ENCODE data around the gene L3MBTL3.

L3MBTL3 gene

DNA sequence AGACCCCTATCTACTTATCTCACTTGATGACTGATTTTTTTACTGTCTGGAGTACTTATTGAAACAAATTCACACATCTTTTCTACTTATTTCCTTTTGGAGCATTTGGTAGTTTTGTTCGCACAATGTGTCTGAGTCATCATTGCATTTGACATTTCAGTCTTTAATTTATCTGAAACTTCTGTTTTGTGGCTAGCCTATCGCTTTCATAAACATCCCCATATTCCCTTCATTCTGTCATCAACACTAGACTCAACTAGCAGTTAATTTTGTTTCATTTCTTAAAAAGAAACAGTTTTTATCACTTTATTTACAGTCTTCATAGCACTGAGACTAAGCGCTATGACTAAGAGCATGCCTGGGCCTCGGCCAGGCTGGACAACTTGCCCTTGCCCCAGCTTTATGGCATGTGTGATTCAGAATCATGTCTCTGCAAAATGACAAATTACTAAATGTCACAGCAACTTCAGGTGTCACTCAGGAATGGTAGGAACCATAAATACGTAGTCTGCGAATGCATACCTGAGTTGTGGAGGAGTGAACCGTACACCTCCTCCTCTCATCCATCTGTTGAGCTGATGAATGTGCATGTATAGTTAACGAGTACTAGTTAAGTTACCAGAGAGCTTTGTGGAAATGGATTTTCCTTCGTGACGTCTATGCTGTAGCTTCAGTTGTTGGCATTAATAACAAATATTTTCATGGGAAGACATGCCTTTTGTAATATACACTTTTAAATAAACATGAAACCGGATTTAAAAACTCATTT is 16.2 kb downstream of the L3MBTL3 start:
- TF ChIP-seq, protein P1, sequence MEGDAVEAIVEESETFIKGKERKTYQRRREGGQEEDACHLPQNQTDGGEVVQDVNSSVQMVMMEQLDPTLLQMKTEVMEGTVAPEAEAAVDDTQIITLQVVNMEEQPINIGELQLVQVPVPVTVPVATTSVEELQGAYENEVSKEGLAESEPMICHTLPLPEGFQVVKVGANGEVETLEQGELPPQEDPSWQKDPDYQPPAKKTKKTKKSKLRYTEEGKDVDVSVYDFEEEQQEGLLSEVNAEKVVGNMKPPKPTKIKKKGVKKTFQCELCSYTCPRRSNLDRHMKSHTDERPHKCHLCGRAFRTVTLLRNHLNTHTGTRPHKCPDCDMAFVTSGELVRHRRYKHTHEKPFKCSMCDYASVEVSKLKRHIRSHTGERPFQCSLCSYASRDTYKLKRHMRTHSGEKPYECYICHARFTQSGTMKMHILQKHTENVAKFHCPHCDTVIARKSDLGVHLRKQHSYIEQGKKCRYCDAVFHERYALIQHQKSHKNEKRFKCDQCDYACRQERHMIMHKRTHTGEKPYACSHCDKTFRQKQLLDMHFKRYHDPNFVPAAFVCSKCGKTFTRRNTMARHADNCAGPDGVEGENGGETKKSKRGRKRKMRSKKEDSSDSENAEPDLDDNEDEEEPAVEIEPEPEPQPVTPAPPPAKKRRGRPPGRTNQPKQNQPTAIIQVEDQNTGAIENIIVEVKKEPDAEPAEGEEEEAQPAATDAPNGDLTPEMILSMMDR (IDR thresholded peaks at IDR 0.05; ENCODE audit: low read depth, low read length, missing control alignments): no peak
- no peak overlapping the region for H3K4me3 ChIP-seq (ENCODE audit: low read depth, low read length)
- DNase-seq (ENCODE audit: low read depth): no peak
- in situ Hi-C loops (cut with HindIII; ENCODE audit: low sequenced_read_pairs): no loop called here

DNA sequence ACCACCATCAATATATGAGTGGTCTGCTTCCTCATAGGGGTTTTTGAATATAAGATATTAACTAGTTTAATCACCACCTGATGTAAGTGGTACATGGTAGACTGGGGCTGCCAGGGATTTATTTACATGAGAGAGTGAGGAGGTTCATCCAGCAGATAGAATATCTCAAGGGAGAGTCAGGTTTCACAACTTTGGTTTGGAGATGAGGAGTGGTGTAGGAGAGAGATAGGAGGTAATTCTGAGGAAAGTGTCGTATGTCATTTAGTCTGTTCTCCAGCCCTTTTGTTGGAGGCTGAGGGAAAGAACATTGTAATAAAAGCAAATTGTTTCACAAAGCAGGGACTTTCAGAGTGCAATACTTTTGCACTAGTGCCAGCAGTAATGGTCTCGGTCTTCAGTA is 16.8 kb downstream of the L3MBTL3 start:
- no peak for DNase-seq (ENCODE audit: low read depth)
- TF ChIP-seq, protein P1 (IDR thresholded peaks at IDR 0.05; ENCODE audit: low read depth, low read length, missing control alignments): no peak

DNA sequence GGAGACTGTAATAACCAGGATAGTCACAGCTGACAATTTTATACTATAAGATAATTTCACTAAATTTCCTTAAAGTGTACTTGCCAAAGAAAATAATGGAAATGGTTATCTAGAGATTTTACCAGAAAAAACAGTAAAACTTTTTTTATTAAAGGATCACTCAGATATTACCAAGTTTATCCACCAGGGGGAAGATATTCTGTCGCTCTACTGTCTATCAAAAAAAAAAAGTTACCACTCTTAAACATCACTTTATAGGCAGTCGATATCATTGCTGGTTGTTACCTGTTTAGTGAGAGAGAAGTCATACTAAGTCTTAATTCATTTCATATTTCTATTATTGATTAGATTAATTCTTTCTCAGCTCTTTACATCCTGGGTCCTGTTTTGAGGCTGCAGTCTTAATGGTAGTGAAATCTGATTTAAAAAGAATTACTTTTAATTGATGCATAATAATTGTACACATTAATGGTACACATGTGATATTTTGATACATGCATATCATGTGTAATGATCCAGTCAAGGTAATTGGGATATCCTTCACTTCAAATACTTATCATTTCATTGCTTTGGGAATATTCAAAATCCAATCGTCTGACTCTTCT is 18.9 kb downstream of the L3MBTL3 start:
- TF ChIP-seq, protein P1 (IDR thresholded peaks at IDR 0.05; ENCODE audit: low read depth, low read length, missing control alignments): peak; percentile 16
- in situ Hi-C loops (cut with HindIII; ENCODE audit: low sequenced_read_pairs): no loop called here
- DNase-seq (ENCODE audit: low read depth): no peak
- H3K4me3 ChIP-seq (ENCODE audit: low read depth, low read length): no peak overlapping the region

More for the DNA sequence above, 16.8 kb downstream of the L3MBTL3 start:
- in situ Hi-C loops (cut with HindIII; ENCODE audit: low sequenced_read_pairs): no loop called here
- no peak overlapping the region for H3K4me3 ChIP-seq (ENCODE audit: low read depth, low read length)

DNA sequence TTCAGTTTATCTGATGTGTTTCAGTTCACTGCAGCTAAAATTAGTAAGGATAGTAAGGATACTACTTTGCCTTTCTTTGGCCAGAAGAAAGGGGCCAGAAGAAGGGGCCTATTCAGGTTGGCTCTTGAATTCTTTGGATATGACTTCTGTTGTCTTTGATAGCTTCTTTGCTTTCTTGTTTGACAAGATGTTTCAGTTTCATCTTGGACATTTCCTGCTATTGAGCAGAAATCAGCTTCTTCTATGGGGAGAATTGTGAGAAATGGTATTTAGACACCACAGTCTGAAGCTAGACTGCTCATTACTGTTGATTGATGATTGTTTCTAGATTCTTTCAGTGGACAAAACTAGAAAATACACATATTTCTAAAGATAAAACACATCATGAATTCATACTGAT is 23.2 kb downstream of the L3MBTL3 start:
- TF ChIP-seq, protein P1 (IDR thresholded peaks at IDR 0.05; ENCODE audit: low read depth, low read length, missing control alignments): no peak
- no peak for DNase-seq (ENCODE audit: low read depth)
- in situ Hi-C loops (cut with HindIII; ENCODE audit: low sequenced_read_pairs): no loop called here

DNA sequence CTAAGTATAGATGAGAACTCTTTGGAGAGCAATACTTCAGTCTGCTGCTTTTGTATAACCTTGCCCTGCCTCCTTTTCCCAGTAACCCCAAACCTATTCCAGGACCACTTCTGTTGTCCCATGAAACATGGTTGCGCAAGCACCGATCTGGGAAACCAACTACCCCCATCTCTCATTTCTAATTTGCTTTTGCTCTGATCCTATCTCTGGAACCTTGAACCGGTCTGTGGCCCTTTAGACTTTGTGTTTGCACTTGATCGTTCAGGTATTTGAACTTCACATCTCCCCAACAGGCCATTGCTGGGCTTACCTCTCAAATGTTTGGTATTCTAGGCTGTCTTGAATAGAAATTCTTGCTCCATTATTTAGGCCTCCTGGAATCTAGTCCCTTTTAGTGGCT is 25.0 kb downstream of the L3MBTL3 start:
- in situ Hi-C loops (cut with HindIII; ENCODE audit: low sequenced_read_pairs): no loop called here
- no peak for DNase-seq (ENCODE audit: low read depth)
- TF ChIP-seq, protein P1 (IDR thresholded peaks at IDR 0.05; ENCODE audit: low read depth, low read length, missing control alignments): no peak
- no peak overlapping the region for H3K4me3 ChIP-seq (ENCODE audit: low read depth, low read length)

More for the DNA sequence above, 23.2 kb downstream of the L3MBTL3 start:
- no peak overlapping the region for H3K4me3 ChIP-seq (ENCODE audit: low read depth, low read length)

DNA sequence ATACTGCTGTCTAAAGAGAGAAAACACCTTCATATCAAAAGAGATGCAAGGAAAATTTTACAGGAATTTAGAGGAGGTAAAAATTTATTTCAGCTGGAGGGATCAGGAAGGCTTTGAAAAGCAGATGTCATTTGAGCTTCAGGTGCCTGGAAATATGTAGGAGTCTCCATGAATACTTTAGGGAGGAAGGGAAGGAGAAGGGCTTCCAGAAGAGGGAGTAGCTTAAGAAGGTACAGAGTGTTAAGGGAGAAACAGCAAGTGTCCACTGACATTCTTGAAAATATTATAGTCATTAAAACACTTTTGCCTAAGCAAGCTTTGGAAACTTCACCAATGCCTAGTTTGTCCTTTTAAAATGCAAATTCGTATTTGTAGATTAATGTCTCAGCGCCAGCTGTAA is 27.2 kb downstream of the L3MBTL3 start:
- no peak overlapping the region for H3K4me3 ChIP-seq (ENCODE audit: low read depth, low read length)
- TF ChIP-seq, protein P1 (IDR thresholded peaks at IDR 0.05; ENCODE audit: low read depth, low read length, missing control alignments): no peak
- in situ Hi-C loops (cut with HindIII; ENCODE audit: low sequenced_read_pairs): no loop called here
- DNase-seq (ENCODE audit: low read depth): no peak

All from astrocyte of the cerebellum (primary cell).